HCT116 (cell line): Measurements from ENCODE around the gene HAPSTR1. TPM values are rescaled to one million over a fixed set of nuclear protein-coding genes. Genes with fewer than 3 reads are reported as not detected.

ENCODE experiments used
- ATAC-seq: fragments of 200-7000 bp; cut with Tn5 transposase; 2 replicates; pipeline ENCODE4 v1.9.1; 2020; ENCODE audit warnings: mild to moderate bottlenecking, moderate library complexity
- BruUV-seq: library from RNA; stranded (reverse); fragments of 400-500 nt; replicated peaks from 2 replicates; lab custom pipeline; 2021; lab: Mats Ljungman, UMichigan
- CTCF ChIA-PET: fragments of 300-600 bp; sonication (Branson Sonifier 250); formaldehyde crosslinking; loops from one replicate; lab custom pipeline; 2021; ENCODE audit warnings: antibody characterized with exemption; lab: Charles Lee
- POLR2A ChIA-PET: fragments of 300-600, 350-600 bp; sonication (Branson Sonifier 250); formaldehyde crosslinking; loops from one replicate; lab custom pipeline; 2021; ENCODE audit warnings: antibody characterized with exemption; lab: Charles Lee
- RAD21 ChIA-PET, 2 experiments: fragments of 300-600 bp; sonication (Branson Sonifier 250); formaldehyde crosslinking; loops; one replicate each; lab custom pipeline; 2023; ENCODE audit warnings: low total read pairs in 2 of 2; ENCODE audit not compliant: uncharacterized antibody in 2 of 2, unreplicated experiment in 2 of 2, low non-redundant PET in 1 of 2; lab: Charles Lee
- DNase-seq: peaks from one replicate; pipeline ENCODE4 v3.0.0-alpha.2; 2010; ENCODE audit warnings: low read depth, low spot score
- H2AFZ ChIP-seq: fragments of 200-600 bp; shearing (Covaris generic), sonication (generic); 2 replicates; pipeline ENCODE4 v1.6.1; 2017; ENCODE audit warnings: low read depth, mixed run types, mixed read lengths, antibody characterized with exemption, low read length; ENCODE audit not compliant: poor library complexity, severe bottlenecking
- H3K27ac ChIP-seq: 2 replicates; pipeline ENCODE4 v1.5.1; 2012; ENCODE audit warnings: low read depth, low read length
- H3K27me3 ChIP-seq: fragments of 200-600 bp; sonication (generic); 2 replicates; pipeline ENCODE4 v1.6.1; 2016; ENCODE audit warnings: mixed run types, low read length, mixed read lengths; ENCODE audit not compliant: insufficient read depth
- H3K36me3 ChIP-seq, 2 experiments: fragments of 200-500 bp in 1 of 2; fragments of 200-600 bp in 1 of 2; sonication (Bioruptor generic) in 1 of 2; sonication (generic) in 1 of 2; 2 replicates each; pipeline versions ENCODE4 v1.5.1 to v1.6.1; 2014 to 2016; ENCODE audit warnings: low read length in 2 of 2, inconsistent platforms in 1 of 2, mixed read lengths in 1 of 2, mixed run types in 1 of 2; ENCODE audit not compliant: insufficient read depth in 2 of 2, control insufficient read depth in 1 of 2
- H3K4me1 ChIP-seq, 2 experiments: fragments of 200-600 bp in 1 of 2; sonication (generic) in 1 of 2; 2 replicates each; pipeline versions ENCODE4 v1.5.1 to v1.6.1; 2012 to 2017; ENCODE audit warnings: low read length in 2 of 2, inconsistent platforms in 1 of 2, mild to moderate bottlenecking in 1 of 2, mixed read lengths in 1 of 2, mixed run types in 1 of 2, moderate library complexity in 1 of 2; ENCODE audit not compliant: insufficient read depth in 2 of 2, control insufficient read depth in 1 of 2
- H3K4me2 ChIP-seq: fragments of 200-600 bp; sonication (generic); 2 replicates; pipeline ENCODE4 v1.6.1; 2017; ENCODE audit warnings: mixed run types, low read length, mixed read lengths
- H3K4me3 ChIP-seq, 2 experiments: fragments of 200-600 bp in 1 of 2; sonication (generic) in 1 of 2; replicated peaks in 1 of 2; 2 replicates each; pipeline ENCODE4 v1.5.1; 2011 to 2016; ENCODE audit warnings: low read length in 2 of 2, control low read depth in 1 of 2, low read depth in 1 of 2, mild to moderate bottlenecking in 1 of 2, mixed read lengths in 1 of 2, mixed run types in 1 of 2
- H3K79me2 ChIP-seq: fragments of 200-600 bp; sonication (generic); 2 replicates; pipeline ENCODE4 v1.6.1; 2017; ENCODE audit warnings: mild to moderate bottlenecking, mixed run types, low read length, moderate library complexity, mixed read lengths; ENCODE audit not compliant: insufficient read depth
- H3K9ac ChIP-seq: fragments of 200-600 bp; sonication (generic); 2 replicates; pipeline ENCODE4 v1.6.1; 2016; ENCODE audit warnings: low read length, mixed read lengths
- H3K9me2 ChIP-seq: fragments of 200-600 bp; sonication (generic), shearing (Covaris generic); 2 replicates; pipeline ENCODE4 v1.6.1; 2017; ENCODE audit warnings: mixed run types, mild to moderate bottlenecking, moderate library complexity; ENCODE audit not compliant: insufficient read depth
- H3K9me3 ChIP-seq, 2 experiments: fragments of 200-500 bp in 1 of 2; fragments of 200-600 bp in 1 of 2; sonication (Bioruptor generic) in 1 of 2; sonication (generic) in 1 of 2; 2 replicates each; pipeline ENCODE4 v1.6.1; 2014 to 2017; ENCODE audit warnings: low read length in 2 of 2, mixed read lengths in 2 of 2, inconsistent platforms in 1 of 2, low read depth in 1 of 2, mild to moderate bottlenecking in 1 of 2, mixed run types in 1 of 2, moderate library complexity in 1 of 2; ENCODE audit not compliant: control insufficient read depth in 1 of 2, insufficient read depth in 1 of 2
- H4K20me1 ChIP-seq: fragments of 200-600 bp; sonication (generic), shearing (Covaris generic); 2 replicates; pipeline ENCODE4 v1.6.1; 2017; ENCODE audit warnings: mixed run types, mild to moderate bottlenecking, moderate library complexity; ENCODE audit not compliant: insufficient read depth
- ATF3 ChIP-seq: IDR thresholded peaks from 2 replicates; pipeline ENCODE4 v1.6.1; 2012
- EGR1 ChIP-seq: IDR thresholded peaks from 2 replicates; pipeline ENCODE4 v1.6.1; 2012; ENCODE audit warnings: low read depth
- ELF1 ChIP-seq: IDR thresholded peaks from 2 replicates; pipeline ENCODE4 v1.6.1; 2012; ENCODE audit warnings: low read depth, borderline replicate concordance
- EZH2 ChIP-seq: fragments of 200-600 bp; sonication (generic); IDR thresholded peaks from 2 replicates; pipeline ENCODE4 v1.6.1; 2017; ENCODE audit warnings: antibody characterized with exemption, mixed run types
- FOSL1 ChIP-seq: IDR thresholded peaks from 2 replicates; pipeline ENCODE4 v1.6.1; 2012; ENCODE audit warnings: low read depth
- MAX ChIP-seq: IDR thresholded peaks from 2 replicates; pipeline ENCODE4 v1.6.1; 2012
- POLR2A ChIP-seq: IDR thresholded peaks from 2 replicates; pipeline ENCODE4 v1.7.0; 2011; ENCODE audit warnings: borderline replicate concordance; ENCODE audit not compliant: insufficient read depth, insufficient read length; ENCODE audit errors: extremely low read depth
- POLR2AphosphoS5 ChIP-seq: IDR thresholded peaks from 2 replicates; pipeline ENCODE4 v1.6.1; 2011; ENCODE audit warnings: mild to moderate bottlenecking, low read depth, low read length, moderate library complexity
- RAD21 ChIP-seq: IDR thresholded peaks from 2 replicates; pipeline ENCODE4 v1.6.1; 2012; ENCODE audit warnings: low read depth, mild to moderate bottlenecking
- REST ChIP-seq: IDR thresholded peaks from 2 replicates; pipeline ENCODE4 v1.6.1; 2012; ENCODE audit warnings: low read depth
- SIN3A ChIP-seq: IDR thresholded peaks from 2 replicates; pipeline ENCODE4 v1.6.1; 2012; ENCODE audit warnings: low read depth
- SP1 ChIP-seq: IDR thresholded peaks from 2 replicates; pipeline ENCODE4 v1.6.1; 2012; ENCODE audit warnings: low read depth
- SRF ChIP-seq: IDR thresholded peaks from 2 replicates; pipeline ENCODE4 v1.6.1; 2012; ENCODE audit warnings: low read depth
- TCF7L2 ChIP-seq: IDR thresholded peaks from 2 replicates; pipeline ENCODE4 v1.7.0; 2011; ENCODE audit warnings: borderline replicate concordance, inconsistent platforms; ENCODE audit not compliant: insufficient read depth, insufficient read length; ENCODE audit errors: extremely low read depth
- YY1 ChIP-seq: IDR thresholded peaks from 2 replicates; pipeline ENCODE4 v1.6.1; 2011; ENCODE audit warnings: low read length, low read depth, moderate library complexity, mild to moderate bottlenecking; ENCODE audit not compliant: insufficient replicate concordance; ENCODE audit errors: extremely low read depth
- ZFX ChIP-seq: fragments of 450-650 bp; IDR thresholded peaks from 2 replicates; pipeline ENCODE4 v1.6.1; 2017
- intact Hi-C: fragments of 100-400 bp; cut with micrococcal nuclease; formaldehyde crosslinking; loops from 2 replicates; pipeline ENCODE4 v1.10.0; 2022
- total RNA-seq: library from RNA; stranded (reverse); gene quantifications from one replicate; pipeline ENCODE4 v1.2.1, GENCODE V29; 2021; ENCODE audit not compliant: unreplicated experiment

Gene HAPSTR1
- total RNA-seq, 1 experiment from 2014 or later = 54.9 TPM

DNA sequence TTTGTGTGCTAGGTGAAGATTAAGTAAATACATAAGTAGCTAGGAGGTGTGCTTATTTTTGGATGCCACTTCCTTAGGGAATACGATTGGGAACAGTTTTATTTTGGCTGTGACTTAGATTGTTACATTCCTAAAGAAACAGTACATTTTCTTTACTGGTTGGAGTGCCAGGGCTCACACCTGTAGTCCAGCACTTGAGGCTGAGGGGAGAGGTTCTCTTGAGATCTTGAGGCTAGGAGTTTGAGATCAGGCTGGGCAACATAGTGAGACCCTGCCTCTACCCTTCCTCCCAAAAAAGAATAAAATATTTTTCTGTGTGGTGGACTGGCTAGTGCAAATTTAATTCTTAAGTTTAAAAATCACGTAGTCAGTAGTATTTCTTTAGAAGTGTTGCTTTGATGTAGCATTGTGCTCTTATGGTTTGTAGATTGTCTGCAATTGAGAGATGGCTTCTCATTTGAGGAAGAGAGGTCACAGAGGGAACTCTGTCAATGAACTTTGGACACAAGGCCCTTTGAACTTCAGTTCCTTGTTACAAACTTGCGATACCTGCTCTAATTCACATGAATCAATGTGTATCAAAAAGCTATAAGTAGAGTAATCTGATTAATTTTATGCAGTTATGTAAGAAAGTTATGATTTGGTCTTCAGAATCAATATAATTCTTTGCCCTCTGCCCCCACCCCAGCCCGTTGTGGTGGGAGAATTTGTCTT lies 7.1 kb downstream of the HAPSTR1 start (continued):
- TF ChIP-seq REST (no peak), EZH2 (no peak), POLR2AphosphoS5 (no peak), MAX (no peak), SP1 (no peak), POLR2A (no peak), SRF (no peak), YY1 (no peak), ATF3 (no peak)

DNA sequence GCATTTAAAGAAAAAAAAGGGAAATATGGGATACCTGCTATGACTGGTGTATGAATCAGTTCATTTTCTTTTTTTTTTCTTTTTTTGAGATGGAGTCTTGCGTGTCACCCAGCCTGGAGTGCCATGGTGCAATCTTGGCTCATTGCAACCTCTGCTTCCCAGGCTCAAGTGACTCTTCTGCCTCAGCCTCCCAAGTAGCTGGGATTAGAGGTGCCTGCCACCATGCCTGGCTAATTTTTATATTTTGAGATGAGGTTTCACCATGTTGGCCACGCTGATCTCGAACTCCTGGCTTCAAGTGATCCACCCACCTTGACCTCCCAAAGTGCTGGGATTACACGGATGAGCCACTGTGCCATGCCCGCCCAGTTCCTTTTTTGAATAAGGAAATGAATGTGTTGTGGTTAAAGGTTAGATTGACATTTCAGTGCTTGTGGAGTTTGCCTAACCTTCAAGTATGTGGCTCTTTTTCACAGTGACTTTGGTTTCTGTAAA lies 7.7 kb downstream of the HAPSTR1 start:
- no peaks in the 10 kb centered on the region for H3K27me3 ChIP-seq
- no peak for TF ChIP-seq TCF7L2
- TF ChIP-seq ELF1 = no peak
- no peak for TF ChIP-seq SP1
- no peak for TF ChIP-seq SIN3A
- no peak for TF ChIP-seq SRF
- TF ChIP-seq EGR1 = no peak
- TF ChIP-seq YY1 = no peak
- TF ChIP-seq FOSL1 = no peak; the same call in 1 of the 2 replicates
- no peak for TF ChIP-seq ZFX
- TF ChIP-seq RAD21 = no peak
- no peak overlapping the region for H3K4me3 ChIP-seq
- ChIA-PET CTCF (no interaction called here), RAD21 (no interaction called here), POLR2A (interaction anchor here (1.5 to 4.4 kb wide), 2 partner anchors 8 to 11 kb away, joined by 3 to 28 read pairs; partner anchors contain the start of gene HAPSTR1)
- H3K4me2 ChIP-seq = no peak overlapping the region
- H3K9ac ChIP-seq = no peak overlapping the region
- H3K79me2 ChIP-seq = peaks cover 100% of the 10 kb centered on the region
- no peak overlapping the region for H2AFZ ChIP-seq
- peaks cover 11 to 63% of the 10 kb centered on the region in 2 experiments; a peak in 2 of 4 replicates for H3K4me1 ChIP-seq
- H3K9me3 ChIP-seq = no peaks in the 10 kb centered on the region
- peaks cover 41 to 70% of the 10 kb centered on the region in 2 experiments for H3K36me3 ChIP-seq
- no TSS peak for BruUV-seq
- intact Hi-C loops = no loop called here
- DNase-seq (no peak), ATAC-seq (no peak)
- no peak overlapping the region for H3K27ac ChIP-seq
- H3K9me2 ChIP-seq = no peaks in the 10 kb centered on the region
- peaks cover 75% of the 10 kb centered on the region for H4K20me1 ChIP-seq
